Keratinocyte (primary cell): ENCODE data around the gene ATRAID. TPM values are rescaled to one million over a fixed set of nuclear protein-coding genes. Genes with fewer than 3 reads are reported as not detected.

Experiments used
- DNase-seq: peaks from one replicate; pipeline ENCODE4 v3.0.0-alpha.2; 2011; ENCODE audit warnings: low read depth, missing footprints, low spot score
- FAIRE-seq: peaks from 2 replicates; lab custom pipeline; 2011; peaks lifted over from hg19 to GRCh38; lab: Jason Lieb, UNC
- H2AFZ ChIP-seq: 2 replicates; pipeline ENCODE4 v1.6.0; 2012; ENCODE audit warnings: low read length, control low read depth, inconsistent platforms; ENCODE audit not compliant: control insufficient read depth
- H3K27ac ChIP-seq: 2 replicates; pipeline ENCODE4 v1.5.1; 2011; ENCODE audit warnings: low read length; ENCODE audit not compliant: control insufficient read depth, insufficient read depth
- H3K27me3 ChIP-seq: 3 replicates; pipeline ENCODE4 v1.6.0; 2011; ENCODE audit warnings: low read length; ENCODE audit not compliant: control insufficient read depth, insufficient read depth; ENCODE audit errors: extremely low read depth
- H3K36me3 ChIP-seq, 2 experiments: 2 replicates in 1 of 2; 3 replicates in 1 of 2; pipeline ENCODE4 v1.5.1; 2011; ENCODE audit warnings: low read length in 2 of 2, mild to moderate bottlenecking in 1 of 2; ENCODE audit not compliant: control insufficient read depth in 2 of 2, insufficient read depth in 2 of 2; ENCODE audit errors: extremely low read depth in 1 of 2
- H3K4me1 ChIP-seq: 3 replicates; pipeline ENCODE4 v1.5.1; 2011; ENCODE audit warnings: low read length; ENCODE audit not compliant: control insufficient read depth, insufficient read depth; ENCODE audit errors: extremely low read depth
- H3K4me2 ChIP-seq: 3 replicates; pipeline ENCODE4 v1.6.0; 2011; ENCODE audit warnings: low read depth, low read length; ENCODE audit not compliant: control insufficient read depth, insufficient read depth; ENCODE audit errors: extremely low read depth
- H3K4me3 ChIP-seq, 3 experiments: fragments of 200-600 bp in 1 of 3; sonication (generic) in 1 of 3; 2 replicates in 2 of 3; 3 replicates in 1 of 3; pipeline ENCODE4 v1.5.1; 2011 to 2016; ENCODE audit warnings: low read length in 3 of 3, mild to moderate bottlenecking in 3 of 3, control low read depth in 2 of 3, inconsistent platforms in 1 of 3, low read depth in 1 of 3, mixed read lengths in 1 of 3, mixed run types in 1 of 3, moderate library complexity in 1 of 3; ENCODE audit not compliant: control insufficient read depth in 2 of 3, insufficient read depth in 2 of 3; ENCODE audit errors: extremely low read depth in 1 of 3
- H3K79me2 ChIP-seq: 2 replicates; pipeline ENCODE4 v1.6.0; 2012; ENCODE audit warnings: low read length; ENCODE audit not compliant: control insufficient read depth, insufficient read depth
- H3K9ac ChIP-seq: 3 replicates; pipeline ENCODE4 v1.6.0; 2011; ENCODE audit warnings: low read length; ENCODE audit not compliant: control insufficient read depth, insufficient read depth; ENCODE audit errors: extremely low read depth
- H3K9me1 ChIP-seq: 3 replicates; pipeline ENCODE4 v1.6.0; 2011; ENCODE audit warnings: low read length; ENCODE audit not compliant: control insufficient read depth, insufficient read depth; ENCODE audit errors: extremely low read depth
- H3K9me3 ChIP-seq: 2 replicates; pipeline ENCODE4 v1.5.1; 2012; ENCODE audit warnings: low read depth, low read length; ENCODE audit not compliant: control insufficient read depth
- H4K20me1 ChIP-seq: 3 replicates; pipeline ENCODE4 v1.6.0; 2011; ENCODE audit warnings: low read length; ENCODE audit not compliant: control insufficient read depth, insufficient read depth; ENCODE audit errors: extremely low read depth
- EZH2 ChIP-seq: IDR thresholded peaks from one replicate; pipeline ENCODE4 v1.6.1; 2012; ENCODE audit warnings: inconsistent platforms, mild to moderate bottlenecking, low read length, moderate library complexity
- dilution Hi-C: fragments of 300-500 bp; cut with MboI; formaldehyde crosslinking; loops from one replicate; pipeline ENCODE4 v1.7.0; 2020; ENCODE audit warnings: low sequenced_read_pairs; ENCODE audit not compliant: extremely low pct_ligation_motif_present
- polyA plus RNA-seq, 5 experiments: library from polyadenylated mRNA; depleted of rRNA in 3 of 5; stranded (reverse) in 3 of 5; stranded (forward) in 1 of 5; unstranded in 1 of 5; fragments of >200 nt; gene quantifications; 1 replicate in 1 of 5; 2 replicates in 3 of 5; 3 replicates in 1 of 5; pipeline versions ENCODE4 v1.2.1 to v1.2.3, GENCODE V29; 2011 to 2012; ENCODE audit warnings: missing spikeins in 2 of 5, low read depth in 1 of 5, low replicate concordance in 1 of 5
- TF ChIP-seq, protein P1 (sequence below), 3 experiments: IDR thresholded peaks in 1 of 3; conservative IDR thresholded peaks in 1 of 3; optimal IDR thresholded peaks in 1 of 3; 2 replicates in 2 of 3; 3 replicates in 1 of 3; pipeline versions ENCODE3 to v1.5.1; 2011; ENCODE audit warnings: low read length in 3 of 3, mild to moderate bottlenecking in 3 of 3, moderate library complexity in 2 of 3, control low read depth in 1 of 3, inconsistent platforms in 1 of 3; ENCODE audit not compliant: insufficient read depth in 2 of 3; ENCODE audit errors: extremely low read depth in 1 of 3

The ATRAID gene
- polyA plus RNA-seq, 1 donor (not counting 4 experiments of a cell fraction or from before 2014, with no cell fraction given) = 154 TPM

DNA sequence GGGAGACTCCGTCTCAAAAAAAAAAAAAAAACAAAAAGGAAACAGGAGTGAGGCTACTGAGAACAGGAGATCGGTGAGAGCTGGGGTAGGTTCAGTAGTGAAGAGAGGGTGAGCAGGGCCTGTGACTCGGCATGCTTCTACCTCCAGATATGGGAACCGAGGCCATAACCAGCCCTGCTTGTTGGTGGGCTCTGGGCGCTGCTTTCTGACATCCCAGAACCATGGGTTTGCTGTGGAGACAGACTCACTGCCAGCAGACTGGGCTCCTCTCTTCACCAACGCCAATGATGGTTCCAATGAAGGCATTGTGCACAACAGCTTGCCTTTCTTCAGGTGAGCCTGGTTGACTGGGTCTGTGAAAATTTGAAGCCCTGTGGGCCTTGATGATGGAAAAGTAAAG, 11.6 kb downstream of the ATRAID start:
- H2AFZ ChIP-seq = no peak overlapping the region
- H3K9ac ChIP-seq = no peak overlapping the region
- H3K27me3 ChIP-seq = no peaks in the 10 kb centered on the region
- no peak for FAIRE-seq
- no peak for DNase-seq
- dilution Hi-C loops = no loop called here
- H4K20me1 ChIP-seq = peaks cover 3% of the 10 kb centered on the region
- TF ChIP-seq, protein P1, sequence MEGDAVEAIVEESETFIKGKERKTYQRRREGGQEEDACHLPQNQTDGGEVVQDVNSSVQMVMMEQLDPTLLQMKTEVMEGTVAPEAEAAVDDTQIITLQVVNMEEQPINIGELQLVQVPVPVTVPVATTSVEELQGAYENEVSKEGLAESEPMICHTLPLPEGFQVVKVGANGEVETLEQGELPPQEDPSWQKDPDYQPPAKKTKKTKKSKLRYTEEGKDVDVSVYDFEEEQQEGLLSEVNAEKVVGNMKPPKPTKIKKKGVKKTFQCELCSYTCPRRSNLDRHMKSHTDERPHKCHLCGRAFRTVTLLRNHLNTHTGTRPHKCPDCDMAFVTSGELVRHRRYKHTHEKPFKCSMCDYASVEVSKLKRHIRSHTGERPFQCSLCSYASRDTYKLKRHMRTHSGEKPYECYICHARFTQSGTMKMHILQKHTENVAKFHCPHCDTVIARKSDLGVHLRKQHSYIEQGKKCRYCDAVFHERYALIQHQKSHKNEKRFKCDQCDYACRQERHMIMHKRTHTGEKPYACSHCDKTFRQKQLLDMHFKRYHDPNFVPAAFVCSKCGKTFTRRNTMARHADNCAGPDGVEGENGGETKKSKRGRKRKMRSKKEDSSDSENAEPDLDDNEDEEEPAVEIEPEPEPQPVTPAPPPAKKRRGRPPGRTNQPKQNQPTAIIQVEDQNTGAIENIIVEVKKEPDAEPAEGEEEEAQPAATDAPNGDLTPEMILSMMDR (optimal IDR thresholded peaks at IDR 0.05 in 1 of 3, IDR thresholded peaks at IDR 0.05 in 1 of 3, conservative IDR thresholded peaks at IDR 0.05 in 1 of 3; ENCODE audit: extremely low read depth in 1 of 3, insufficient read depth in 2 of 3, low read length in 3 of 3) = no peak
- TF ChIP-seq EZH2 = no peak
- H3K36me3 ChIP-seq = peaks cover 39 to 55% of the 10 kb centered on the region in 2 experiments
- H3K4me3 ChIP-seq = no peak overlapping the region
- peaks cover 7% of the 10 kb centered on the region for H3K4me1 ChIP-seq
- H3K27ac ChIP-seq = no peak overlapping the region
- peaks cover 11% of the 10 kb centered on the region for H3K79me2 ChIP-seq
- H3K9me1 ChIP-seq = no peaks in the 10 kb centered on the region
- H3K9me3 ChIP-seq = no peaks in the 10 kb centered on the region
- H3K4me2 ChIP-seq = no peak overlapping the region

DNA sequence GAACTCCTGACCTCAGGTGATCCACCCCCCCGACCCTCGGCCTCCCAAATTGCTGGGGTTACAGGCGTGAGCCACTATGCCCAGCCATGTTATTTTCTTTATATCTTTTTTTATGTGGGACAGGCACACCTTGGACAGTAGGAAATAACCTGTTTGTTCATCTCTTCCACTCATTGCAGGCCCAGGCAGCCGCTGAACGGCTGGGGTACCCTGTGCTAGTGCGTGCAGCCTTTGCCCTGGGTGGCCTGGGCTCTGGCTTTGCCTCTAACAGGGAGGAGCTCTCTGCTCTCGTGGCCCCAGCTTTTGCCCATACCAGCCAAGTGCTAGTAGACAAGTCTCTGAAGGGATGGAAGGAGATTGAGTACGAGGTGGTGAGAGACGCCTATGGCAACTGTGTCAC, 13.7 kb downstream of the ATRAID start:
- no peak overlapping the region for H3K4me3 ChIP-seq
- H3K36me3 ChIP-seq = peaks cover 40 to 58% of the 10 kb centered on the region in 2 experiments
- no peak overlapping the region for H3K4me2 ChIP-seq
- H2AFZ ChIP-seq = no peak overlapping the region
- no peaks in the 10 kb centered on the region for H3K9me3 ChIP-seq
- H3K9ac ChIP-seq = no peak overlapping the region
- H3K9me1 ChIP-seq = no peaks in the 10 kb centered on the region
- H3K4me1 ChIP-seq = peaks cover 5% of the 10 kb centered on the region
- dilution Hi-C loops = no loop called here
- FAIRE-seq (no peak), DNase-seq (no peak)
- no peaks in the 10 kb centered on the region for H3K27me3 ChIP-seq
- no peak overlapping the region for H3K27ac ChIP-seq
- H3K79me2 ChIP-seq = peaks cover 5% of the 10 kb centered on the region
- H4K20me1 ChIP-seq = peaks cover 3% of the 10 kb centered on the region
- TF ChIP-seq, protein P1 (optimal IDR thresholded peaks at IDR 0.05 in 1 of 3, IDR thresholded peaks at IDR 0.05 in 1 of 3, conservative IDR thresholded peaks at IDR 0.05 in 1 of 3; ENCODE audit: extremely low read depth in 1 of 3, insufficient read depth in 2 of 3, low read length in 3 of 3) = no peak
- TF ChIP-seq EZH2 = no peak
